B cell (primary cell): ENCODE measurements around the gene BOD1.

Source experiments
- EZH2 ChIP-seq: IDR thresholded peaks from 2 replicates; pipeline ENCODE4 v1.6.1; 2012; ENCODE audit warnings: borderline replicate concordance, low read depth, mild to moderate bottlenecking, moderate library complexity, low read length; ENCODE audit not compliant: insufficient read depth, poor library complexity, severe bottlenecking
- TF ChIP-seq, protein P1 (sequence below): fragments of 200-600 bp; IDR thresholded peaks from one replicate; pipeline ENCODE4 v1.8.0; 2022; ENCODE audit warnings: antibody characterized with exemption, mild to moderate bottlenecking

DNA sequence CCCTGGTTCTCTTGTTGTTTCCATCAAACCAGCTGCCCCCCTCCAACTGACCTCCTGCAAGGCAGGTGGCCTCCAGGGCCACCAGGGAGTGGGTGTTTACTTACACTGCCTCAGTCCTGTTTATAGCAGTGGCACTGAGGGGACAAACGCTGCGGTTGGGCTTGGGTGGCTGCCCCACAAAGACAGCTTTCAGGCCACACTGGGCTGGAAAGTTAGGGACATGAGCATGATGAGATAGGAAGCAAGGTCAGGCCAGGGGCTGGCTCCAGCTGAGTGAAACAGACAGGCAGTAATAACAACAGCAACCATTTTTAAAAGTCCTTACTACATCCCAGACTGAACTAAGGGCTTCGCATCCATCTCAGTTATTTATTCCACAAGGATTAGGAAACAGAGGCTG is 20.6 kb downstream of the BOD1 start:
- TF ChIP-seq, protein P1, sequence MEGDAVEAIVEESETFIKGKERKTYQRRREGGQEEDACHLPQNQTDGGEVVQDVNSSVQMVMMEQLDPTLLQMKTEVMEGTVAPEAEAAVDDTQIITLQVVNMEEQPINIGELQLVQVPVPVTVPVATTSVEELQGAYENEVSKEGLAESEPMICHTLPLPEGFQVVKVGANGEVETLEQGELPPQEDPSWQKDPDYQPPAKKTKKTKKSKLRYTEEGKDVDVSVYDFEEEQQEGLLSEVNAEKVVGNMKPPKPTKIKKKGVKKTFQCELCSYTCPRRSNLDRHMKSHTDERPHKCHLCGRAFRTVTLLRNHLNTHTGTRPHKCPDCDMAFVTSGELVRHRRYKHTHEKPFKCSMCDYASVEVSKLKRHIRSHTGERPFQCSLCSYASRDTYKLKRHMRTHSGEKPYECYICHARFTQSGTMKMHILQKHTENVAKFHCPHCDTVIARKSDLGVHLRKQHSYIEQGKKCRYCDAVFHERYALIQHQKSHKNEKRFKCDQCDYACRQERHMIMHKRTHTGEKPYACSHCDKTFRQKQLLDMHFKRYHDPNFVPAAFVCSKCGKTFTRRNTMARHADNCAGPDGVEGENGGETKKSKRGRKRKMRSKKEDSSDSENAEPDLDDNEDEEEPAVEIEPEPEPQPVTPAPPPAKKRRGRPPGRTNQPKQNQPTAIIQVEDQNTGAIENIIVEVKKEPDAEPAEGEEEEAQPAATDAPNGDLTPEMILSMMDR = no peak
- TF ChIP-seq EZH2 = no peak
